ENCODE results near the gene RAMP2.
"Not testable (repeated sequence)": the region's sequence is repeated elsewhere in the genome, so short reads cannot be mapped to it uniquely, and the experiment has no call there.

DNA sequence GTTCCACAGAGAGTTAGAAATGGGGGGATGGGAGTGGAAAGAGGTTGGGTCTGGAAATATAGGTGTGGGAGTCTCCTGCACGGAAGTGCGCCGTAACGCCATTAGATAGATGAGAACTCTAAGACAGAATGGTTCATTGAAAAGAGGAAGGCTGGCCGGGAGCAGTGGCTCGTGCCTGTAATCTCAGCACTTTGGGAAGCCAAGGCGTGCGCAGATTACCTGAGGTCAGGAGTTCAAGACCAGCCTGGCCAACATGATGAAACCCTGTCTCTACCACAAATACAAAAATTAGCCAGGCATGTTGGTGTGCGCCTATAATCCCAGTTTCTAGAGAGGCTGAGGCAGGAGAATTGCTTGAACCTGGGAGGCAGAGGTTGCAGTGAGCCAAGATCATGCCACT lies 7.0 kb downstream of the RAMP2 start:
- TF ChIP-seq CTCF (IDR thresholded peaks at IDR 0.05); ZFX (IDR thresholded peaks at IDR 0.05; ENCODE audit: borderline replicate concordance): not testable (repeated sequence)
